HepG2 (cell line): ENCODE data around the gene NDUFAF3.

Experiments
- ARID3A ChIP-seq: IDR thresholded peaks from 2 replicates; pipeline ENCODE4 v1.6.1; 2012; ENCODE audit warnings: low read depth, low read length, improper control_type of control experiment
- FOXP1 ChIP-seq, 2 experiments: fragments of 450-650 bp in 1 of 2; IDR thresholded peaks; 2 replicates each; pipeline ENCODE4 v1.6.1; 2017 to 2018; ENCODE audit warnings: antibody characterized with exemption in 1 of 2
- HOMEZ ChIP-seq: IDR thresholded peaks from 2 replicates; pipeline ENCODE4 v1.6.1; 2016; ENCODE audit warnings: low read depth
- KLF13 ChIP-seq: sonication (generic); formaldehyde crosslinking; IDR thresholded peaks from 2 replicates; pipeline ENCODE4 v1.4.0; 2020; ENCODE audit warnings: mild to moderate bottlenecking, missing genetic modification reagents
- ZBTB7A ChIP-seq: sonication (generic); formaldehyde crosslinking; IDR thresholded peaks from 2 replicates; pipeline ENCODE4 v1.8.0; 2022; ENCODE audit warnings: mild to moderate bottlenecking, missing genetic modification reagents
- ZNF670 ChIP-seq: sonication (generic); formaldehyde crosslinking; IDR thresholded peaks from 2 replicates; pipeline ENCODE4 v1.8.0; 2022; ENCODE audit warnings: mild to moderate bottlenecking, missing genetic modification reagents, borderline replicate concordance

GRCh38 chr3:48979451-48979850 lies 42.5 kb upstream of the NDUFAF3 start:
- TF ChIP-seq FOXP1 (IDR thresholded peaks at IDR 0.05) (no peak), FOXP1 (CRISPR knock-in tag; IDR thresholded peaks at IDR 0.05) (no peak), HOMEZ (CRISPR knock-in tag) (no peak), ZBTB7A (CRISPR knock-in tag) (no peak), ARID3A (no peak), ZNF670 (no peak), KLF13 (CRISPR knock-in tag) (no peak)
